NOMO-1 treated with DMSO at 0.1 percent for 48 hours (cell line): ENCODE results near the gene RAC2.

ENCODE experiments used
- DNase-seq: peaks from one replicate; lab custom pipeline; 2025; ENCODE audit not compliant: unreplicated experiment; lab: John Stamatoyannopoulos, UW

RAC2 gene

DNA sequence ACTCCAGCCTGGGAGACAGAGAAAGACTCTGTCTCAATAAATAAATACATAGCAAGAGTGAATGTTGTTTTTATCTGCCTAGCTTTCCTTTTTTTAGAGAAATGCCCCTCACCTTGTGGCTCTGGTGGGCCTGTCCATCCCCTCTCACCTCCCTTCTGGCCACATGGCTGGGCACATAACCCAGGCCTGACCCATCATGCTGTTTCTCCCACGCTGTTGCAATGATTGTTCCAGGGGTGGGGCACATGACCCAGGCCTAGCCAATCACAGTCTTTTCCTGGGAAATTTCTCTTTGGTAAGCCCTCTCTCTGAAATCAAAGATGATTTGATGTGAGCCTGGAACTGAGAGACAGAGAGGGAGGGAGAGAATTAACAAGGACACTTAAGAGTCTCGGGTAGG, 32.7 kb upstream of the RAC2 start:
- DNase-seq = no peak

DNA sequence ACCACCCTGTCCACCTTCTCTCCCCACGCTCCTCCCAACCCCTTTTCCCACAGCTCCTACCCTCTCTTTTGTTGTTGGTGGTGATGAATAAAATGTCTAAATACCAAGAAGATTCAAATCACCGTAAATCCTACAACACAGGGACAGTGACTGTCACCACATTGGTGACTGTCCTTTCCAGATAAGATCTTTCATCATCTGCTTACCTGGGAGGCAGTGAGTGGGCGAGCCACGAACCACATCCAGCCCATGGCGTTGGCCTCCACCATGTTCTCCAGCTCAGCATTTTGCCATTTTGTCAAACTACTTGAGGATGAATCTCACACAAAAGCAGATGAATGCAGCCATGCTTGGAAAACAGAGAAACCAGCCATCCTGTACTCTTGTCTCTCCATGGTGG, 31.6 kb upstream of the RAC2 start:
- no peak for DNase-seq

DNA sequence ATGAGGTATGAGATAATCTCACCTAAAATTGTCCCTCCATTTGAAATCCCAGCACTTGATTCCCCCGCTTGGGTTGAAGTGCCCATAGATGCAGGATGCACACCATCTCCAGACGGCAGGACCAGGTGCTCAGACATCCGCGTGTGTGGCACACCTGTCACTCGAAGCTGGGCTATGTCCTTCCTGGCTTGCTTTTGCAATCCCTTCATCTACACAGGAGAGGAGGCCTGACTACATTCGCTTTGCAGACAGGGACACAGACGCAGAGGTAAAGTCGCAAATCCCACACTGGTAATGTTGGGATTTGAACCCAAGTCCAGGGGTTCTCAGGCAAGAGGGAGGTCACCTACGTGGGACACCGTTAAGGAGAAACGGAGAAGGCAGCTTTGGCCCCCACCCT, 31.1 kb upstream of the RAC2 start:
- no peak for DNase-seq

DNA sequence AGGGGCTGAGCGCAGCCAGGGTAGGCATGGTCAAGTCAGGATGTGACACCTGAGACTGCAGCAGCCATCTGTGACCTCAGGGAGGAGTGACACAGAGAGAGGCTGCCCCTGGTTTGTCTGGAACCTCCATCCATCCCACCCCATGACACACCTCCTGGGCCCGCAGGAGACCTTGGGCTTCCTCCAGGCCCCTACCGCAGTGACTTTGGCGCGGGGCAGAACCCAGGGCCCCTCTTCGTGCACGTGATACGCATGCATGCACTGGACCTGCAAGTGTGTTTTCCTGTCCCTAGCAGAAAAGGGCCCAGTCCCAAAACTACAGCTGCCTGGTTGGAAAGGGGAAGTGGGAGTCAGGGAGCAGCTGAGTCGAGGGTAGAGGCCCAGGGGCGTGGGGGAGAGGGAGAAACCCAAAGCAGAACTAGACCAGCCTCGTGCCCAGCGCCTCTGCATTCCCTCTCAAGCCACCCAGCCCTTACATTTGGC, 30.4 kb upstream of the RAC2 start:
- DNase-seq = peak; percentile 87

DNA sequence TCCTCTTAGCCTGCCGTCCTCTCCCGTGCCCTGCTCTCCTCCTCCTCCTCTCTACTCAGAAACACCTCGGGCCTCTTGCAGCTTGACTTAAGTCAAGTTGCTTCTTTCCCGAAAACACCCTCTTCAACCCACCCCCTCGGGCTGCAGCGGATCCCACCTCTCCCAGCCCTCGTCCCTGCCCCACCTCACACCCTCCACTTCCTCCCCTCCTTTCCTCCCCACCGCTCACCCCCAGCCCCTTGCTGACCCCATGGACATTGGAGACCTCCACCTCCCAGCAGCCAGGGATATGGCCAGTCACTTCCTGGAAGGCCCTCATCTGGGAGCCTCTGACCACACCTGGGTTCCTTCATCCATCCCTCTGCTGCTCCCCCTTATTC, 29.8 kb upstream of the RAC2 start:
- no peak for DNase-seq

DNA sequence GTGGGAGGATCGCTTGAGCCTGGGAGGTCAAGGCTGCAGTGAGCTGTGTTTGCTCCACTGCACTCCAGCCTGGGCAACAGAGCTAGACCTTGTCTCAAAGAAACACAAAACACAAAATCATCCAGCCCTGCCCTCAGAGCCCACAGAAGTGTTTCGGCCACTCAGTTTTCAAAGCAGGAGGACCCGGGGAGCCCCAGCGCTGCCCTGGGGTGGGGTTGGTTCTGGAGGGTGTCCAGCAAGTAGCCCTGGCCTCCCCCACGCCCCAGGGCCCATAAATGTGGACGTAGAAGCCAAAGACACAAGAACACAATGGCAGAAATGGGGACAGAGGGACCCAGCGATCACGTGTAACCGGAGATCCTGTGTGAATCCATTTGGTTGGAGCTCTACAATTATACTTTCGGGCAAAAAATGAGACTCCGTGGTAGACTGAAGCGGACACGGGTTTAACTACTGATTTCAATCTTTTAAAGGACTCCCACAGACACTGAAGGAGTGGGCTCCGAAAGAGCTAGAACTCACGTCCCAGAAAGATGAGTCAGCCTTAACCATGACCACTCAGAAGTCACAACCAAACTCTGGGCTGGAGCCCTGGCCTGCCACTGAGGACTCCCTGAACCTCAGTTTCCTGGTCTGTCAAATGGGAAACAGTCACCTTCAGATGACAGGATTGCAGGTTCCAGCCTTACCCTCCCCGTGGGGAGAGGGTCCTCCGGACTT, 29.2 kb upstream of the RAC2 start:
- DNase-seq = peak; percentile 8

DNA sequence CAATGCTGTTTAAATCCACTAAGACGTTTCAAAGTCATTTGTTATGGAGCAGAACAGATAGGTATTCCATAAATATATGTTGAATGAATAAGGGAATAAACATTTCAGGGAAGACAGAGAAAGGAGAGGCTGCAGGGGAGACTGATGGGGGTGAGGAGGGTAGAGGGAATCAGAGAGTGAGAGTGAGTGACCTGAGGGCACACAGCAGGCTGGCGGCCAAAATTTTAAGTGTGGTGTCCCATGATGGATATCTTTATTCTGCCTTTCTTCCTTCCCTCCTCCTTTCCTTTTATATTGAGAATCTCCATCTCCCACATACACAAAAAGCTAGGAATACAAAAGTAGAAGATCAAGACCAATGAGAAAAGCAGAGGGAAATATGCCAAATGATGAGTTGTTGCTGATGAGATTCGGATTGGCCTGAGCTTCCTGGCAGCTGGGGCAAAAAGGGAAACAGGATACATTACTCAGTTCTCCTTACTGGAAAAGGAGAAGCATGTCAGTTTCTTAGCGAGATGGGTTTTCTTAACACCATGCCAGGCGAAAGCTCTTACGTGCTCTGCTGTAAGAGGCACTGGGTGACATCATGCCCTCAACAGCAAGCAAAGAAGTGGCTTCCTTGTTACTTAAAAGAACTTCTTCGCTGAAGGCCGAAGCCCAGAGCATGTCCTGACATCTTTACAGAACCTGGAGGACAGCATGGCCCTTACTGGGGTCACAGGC, 27.0 kb upstream of the RAC2 start:
- peak; percentile 77 for DNase-seq

DNA sequence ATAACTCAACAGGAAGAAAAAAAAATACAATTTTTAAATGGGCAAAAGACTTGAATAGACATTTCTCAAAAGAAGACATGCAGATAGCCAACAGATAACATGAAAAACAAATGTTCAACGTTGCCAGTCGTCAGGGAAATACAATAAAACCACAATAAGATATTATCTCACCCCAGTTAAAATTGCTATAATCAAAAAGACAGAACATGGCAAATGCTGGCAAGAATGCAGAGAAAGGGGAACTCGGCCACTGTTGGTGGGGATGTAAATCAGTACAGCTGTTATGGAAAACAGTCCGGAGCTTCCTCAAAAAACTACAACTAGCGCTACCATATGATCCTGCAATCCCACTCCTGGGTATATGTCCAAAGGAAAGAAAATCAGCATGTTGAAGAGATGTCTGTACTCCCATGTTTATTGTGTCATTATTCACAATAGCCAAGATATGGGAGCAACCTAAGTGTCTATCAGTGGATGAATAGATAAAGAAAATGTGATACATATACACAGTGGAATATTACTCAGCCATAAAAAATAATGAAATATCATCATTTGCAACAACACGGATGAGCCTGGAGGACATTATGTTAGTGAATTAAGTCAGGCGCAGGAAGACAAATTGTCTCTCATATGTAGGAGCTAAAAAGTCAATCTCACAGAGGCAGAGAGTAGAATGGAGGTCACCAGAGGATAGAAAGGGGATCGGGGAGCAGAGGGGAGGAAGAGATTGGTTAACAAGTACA, 26.0 kb upstream of the RAC2 start:
- DNase-seq = peak; percentile 61

DNA sequence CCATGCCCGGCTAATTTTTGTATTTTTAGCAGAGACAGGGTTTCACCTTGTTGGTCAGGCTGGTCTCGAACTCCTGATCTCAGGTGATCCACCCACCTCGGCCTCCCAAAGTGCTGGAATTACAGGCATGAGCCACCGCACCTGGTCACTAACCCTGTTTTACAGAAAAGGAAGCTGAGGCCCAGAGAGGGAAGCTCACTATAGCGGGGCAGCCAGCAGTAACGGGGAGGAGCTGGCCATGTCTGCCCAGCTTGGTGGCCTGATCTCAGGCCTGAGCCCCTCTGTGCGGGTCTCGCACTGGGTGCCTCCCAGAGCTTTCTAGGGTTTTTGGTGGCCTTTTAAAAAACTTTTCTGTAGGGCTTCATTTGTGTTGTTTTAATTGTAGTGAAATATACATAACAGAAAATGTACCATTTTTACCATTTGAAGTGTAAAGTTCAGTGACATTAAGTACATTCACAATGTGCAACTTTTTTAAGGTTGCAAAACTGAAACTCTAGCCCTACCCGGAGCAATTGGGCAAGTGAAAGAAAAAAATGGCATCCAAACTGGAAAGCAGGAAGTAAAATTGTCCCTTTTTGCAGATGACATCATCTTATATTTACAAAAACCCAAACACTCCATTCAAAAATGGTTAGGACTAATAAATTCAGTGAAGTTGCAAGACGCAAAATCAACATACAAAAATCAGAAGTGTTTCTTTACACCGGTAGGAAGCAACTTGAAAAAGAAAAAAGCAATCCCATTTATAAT, 23.8 kb upstream of the RAC2 start:
- DNase-seq = peak; percentile 85

DNA sequence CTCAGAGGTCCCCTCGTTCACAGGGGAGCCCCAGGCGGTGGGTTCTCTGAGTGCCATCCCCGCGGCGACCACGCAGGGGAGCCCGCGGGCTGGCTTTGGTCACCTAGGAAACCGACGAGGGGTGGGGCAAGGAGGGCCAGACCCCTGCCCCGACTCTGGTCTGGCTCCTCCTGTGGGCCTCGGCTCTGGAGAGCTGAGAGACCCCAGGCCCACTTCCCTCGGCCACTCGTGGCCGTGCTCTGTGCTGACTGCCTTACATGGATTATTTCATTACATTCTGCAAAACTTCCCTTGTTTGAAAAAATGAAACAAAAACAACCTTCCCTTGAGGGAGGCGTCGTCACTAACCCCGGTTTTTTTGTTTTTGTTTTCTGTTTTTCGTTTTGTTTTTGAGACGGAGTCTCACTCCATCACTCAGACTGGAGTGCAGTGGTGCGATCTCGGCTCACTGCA, 23.1 kb upstream of the RAC2 start:
- peak; percentile 20 for DNase-seq

DNA sequence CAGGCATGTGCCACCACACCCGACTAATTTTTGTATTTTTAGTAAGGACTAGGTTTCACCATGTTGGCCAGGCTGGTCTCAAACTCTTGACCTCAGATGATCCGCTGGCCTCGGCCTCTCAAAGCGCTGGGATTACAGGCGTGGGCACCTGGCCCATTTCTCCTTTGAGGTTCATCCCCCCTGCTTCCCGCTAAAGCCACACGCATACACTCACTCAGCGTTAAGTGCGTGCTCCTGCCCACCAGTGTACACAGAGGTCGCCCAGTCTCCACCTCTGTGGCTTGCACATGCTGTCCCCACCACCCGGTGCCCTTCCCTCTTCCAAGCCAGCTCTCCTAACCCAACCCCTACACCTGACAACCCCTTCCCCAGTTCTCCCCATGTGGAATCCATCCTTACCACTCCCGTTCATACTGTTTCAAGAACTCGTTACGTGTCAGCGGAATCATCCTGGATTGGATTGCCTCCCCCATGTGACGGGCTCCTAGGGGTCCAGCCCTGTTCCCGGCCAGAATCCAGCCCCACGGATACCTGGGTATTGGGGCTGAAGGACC, 22.6 kb upstream of the RAC2 start:
- no peak for DNase-seq

DNA sequence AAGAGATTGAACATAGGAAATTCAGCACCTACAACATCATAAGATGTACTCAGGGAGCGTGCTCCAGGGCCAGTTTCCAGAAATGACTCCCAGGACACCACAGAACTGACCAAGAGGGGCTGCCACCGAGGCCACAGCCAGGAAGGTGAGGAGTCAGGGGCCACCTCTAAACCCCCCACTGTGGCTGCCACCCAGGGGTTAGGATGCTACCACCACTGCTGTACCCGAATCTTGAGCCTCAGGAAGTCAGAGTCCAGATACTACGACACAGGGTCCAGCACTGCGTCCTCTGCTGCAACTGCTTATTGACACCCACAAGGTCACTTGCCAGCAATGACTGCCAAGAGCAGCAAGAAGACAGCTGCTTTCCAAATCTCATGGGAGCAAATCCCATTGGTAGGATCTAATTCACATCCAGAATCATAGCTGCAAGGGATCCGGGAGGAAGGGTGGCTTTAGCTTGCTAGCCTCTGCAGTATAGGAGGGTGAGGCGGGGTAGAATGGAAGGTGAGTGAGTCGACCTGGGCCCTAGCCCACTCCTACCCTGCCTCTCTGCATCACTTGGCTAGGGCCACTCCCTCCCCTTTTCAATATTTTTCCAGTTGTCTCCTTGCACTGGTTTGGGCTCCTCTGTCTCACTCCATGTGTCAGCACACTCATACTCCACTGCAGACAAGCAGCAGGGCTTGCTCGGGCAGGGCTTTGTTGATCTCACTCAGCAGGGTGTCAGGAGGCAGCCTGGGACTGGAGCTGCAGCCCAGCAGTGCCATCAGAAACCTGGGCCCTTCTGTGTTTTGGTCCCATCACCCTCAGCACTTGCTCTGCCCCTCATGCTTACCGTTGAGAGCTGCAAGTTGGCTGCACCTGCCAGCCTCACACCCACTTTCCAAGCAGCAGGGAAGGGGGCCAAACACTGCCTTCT, 20.2 kb upstream of the RAC2 start:
- no peak for DNase-seq

DNA sequence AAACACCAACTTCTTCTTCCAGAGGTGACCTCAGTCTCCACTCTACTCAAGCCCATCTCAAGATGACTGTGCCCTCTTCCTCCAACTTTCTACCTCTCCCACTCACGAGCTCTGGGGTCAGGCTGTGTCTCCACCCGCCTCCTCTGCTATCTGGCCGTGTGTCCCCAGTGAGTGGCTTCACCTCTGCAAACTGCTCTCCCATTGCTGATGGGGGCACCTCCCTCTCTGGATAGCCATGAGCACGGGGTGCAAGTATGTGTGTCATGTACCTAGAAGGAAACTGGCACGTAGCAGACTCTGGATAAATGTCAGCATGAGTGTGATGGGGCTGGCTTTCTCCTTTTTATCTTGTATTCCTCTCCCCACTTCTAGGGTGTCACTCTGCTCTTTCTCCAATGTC, 18.3 kb upstream of the RAC2 start:
- DNase-seq = no peak

DNA sequence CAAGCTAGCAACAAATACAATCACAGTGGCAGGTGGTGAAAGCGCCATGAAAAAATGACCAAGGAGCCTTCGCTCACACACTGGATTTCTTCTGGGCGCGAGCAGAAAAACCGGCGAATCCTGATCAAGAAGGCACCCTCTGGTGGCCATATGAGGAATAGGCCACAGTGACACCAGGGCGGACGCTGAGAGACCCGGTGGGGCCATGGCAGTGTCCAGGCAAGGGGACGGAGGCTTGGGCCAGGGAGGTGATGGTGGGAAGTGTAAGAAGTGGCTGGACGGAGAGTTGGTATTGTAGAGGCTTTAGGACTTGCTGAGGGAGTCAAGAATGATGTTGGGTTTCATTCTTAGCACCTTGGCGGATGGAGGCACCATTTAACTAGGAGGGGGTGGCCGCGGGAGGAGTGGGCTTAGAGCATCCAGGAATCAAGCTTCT, 16.9 kb upstream of the RAC2 start:
- peak; percentile 56 for DNase-seq

DNA sequence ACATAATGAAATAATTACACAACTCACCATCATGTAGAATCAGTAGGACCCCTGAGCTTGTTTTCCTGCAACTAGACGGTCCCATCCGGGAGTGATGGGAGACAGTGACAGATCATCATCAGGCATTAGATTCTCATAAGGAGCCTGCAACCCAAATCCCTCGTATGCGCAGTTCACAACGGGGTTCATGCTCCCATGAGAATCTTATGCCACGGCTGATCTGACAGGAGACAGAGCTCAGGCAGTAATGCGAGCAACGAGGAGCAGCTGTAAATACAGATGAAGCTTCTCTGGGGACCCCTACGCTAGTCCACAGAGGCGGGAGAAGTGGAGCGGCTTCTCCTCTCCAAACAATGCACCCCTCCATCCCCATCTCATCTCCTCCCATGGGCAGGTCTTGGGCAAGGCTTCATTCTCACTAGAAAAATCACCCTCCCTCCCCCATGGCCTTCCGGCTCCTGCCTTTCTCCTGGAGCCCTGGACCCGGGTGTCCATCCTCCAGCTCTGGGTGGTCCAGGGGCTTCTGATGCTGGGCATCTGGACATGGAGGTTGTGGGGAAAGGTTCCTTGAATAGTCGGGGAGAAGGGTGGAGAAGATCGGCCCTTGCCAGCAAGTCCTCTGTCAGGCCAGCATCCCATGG, 16.2 kb upstream of the RAC2 start:
- DNase-seq = no peak

DNA sequence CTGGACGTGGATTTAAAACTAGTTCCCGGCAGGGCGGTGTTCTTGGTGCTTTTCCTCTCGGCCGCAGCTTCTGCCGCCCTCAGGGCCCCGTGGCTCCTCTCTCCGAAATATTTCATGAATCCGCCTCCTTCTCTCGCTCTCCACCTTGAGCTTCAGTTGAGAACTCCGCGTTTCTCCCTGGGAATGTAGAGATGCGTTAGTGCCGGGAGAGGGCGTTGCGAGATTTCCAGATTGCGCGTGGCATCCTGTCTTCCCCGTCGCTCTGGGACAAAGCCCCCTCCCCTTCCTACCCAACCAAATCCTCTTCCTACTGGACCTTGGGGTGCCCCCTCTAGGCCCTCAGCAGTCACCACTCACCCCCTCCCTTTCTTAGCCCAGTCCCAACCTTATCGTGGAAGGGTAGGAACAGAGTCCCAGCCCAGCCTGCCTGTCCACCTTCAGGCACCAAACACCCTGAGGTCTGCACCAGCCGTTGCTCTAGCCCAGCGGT, 15.5 kb upstream of the RAC2 start:
- peak; percentile 48 for DNase-seq

DNA sequence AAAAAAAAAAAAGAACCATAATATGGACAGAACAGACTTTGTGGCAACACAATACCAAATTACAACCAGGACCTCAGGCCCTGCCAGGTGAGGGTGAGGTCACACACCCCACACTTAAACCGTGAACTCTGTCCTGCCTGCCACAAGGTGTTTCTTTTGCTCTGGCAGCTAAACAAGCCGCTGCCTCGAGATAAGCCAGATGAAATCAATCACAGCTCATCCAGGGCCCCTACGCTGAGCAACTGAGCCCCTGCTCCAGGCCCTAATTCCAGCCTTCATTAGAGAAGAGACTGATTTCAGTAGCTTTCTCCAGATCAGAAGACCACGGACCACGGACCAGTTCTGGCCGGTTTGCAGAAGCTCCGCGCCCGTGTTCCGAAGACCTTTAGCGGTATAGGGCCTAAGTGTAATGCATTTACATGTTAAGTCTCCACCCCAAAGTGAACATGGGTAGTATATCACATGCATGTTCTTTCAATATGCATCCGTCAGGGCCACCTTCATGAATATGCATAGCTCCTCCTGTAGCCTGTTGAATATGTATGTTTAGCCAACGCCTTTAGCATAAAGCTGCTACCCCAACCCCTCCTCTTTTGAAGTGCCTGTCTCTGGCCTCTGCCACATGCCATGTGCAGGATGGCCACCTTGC, 14.8 kb upstream of the RAC2 start:
- no peak for DNase-seq

DNA sequence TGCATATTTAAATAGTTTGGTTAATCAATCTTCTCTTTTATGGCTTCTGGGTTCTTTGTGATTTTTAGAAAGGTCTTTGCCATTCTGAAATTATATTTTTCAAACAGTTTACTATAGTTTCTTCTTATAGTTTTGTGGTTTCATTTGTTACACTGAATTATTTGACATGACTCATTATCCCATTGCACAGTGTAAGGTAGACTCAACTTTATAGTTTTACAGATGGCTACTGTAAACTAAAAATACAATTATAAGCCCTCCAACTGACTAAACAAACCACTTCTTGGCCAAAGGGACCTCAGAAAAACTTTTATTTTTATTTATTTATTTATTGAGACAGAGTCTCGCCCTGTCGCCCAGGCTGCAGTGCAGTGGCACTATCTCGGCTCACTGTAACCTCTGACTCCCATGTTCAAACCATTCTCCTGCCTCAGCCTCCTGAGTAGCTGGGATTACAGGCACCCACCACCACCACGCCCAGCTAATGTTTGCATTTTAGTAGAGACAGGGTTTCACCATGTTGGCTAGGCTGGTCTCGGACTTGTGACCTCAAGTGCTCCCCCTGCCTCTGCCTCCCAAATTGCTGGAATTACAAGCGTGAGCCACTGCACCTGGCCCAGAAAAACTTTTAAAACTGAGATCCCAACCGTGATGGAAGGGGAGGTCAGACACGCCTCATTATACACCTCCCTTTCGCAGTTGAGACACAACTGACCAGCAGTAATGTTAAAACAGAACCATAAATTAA, 14.1 kb upstream of the RAC2 start:
- no peak for DNase-seq
